MM.1S (cell line): Measurements from ENCODE around the gene DKK1.

Source experiments
- CTCF ChIP-seq: fragments of 300-600 bp; sonication (generic); IDR thresholded peaks from 2 replicates; pipeline ENCODE4 v1.5.1; 2016; ENCODE audit warnings: antibody characterized with exemption, low read length, mixed read lengths
- EZH2 ChIP-seq: fragments of 300-600 bp; sonication (generic); optimal IDR thresholded peaks from 2 replicates; pipeline ENCODE3; 2017; ENCODE audit warnings: low read depth, mild to moderate bottlenecking, antibody characterized with exemption, low read length, mixed read lengths
- EZH2phosphoT487 ChIP-seq: fragments of 300-600 bp; sonication (generic); IDR thresholded peaks from 2 replicates; pipeline ENCODE4 v1.6.1; 2018; ENCODE audit warnings: antibody characterized with exemption, low read length

DNA sequence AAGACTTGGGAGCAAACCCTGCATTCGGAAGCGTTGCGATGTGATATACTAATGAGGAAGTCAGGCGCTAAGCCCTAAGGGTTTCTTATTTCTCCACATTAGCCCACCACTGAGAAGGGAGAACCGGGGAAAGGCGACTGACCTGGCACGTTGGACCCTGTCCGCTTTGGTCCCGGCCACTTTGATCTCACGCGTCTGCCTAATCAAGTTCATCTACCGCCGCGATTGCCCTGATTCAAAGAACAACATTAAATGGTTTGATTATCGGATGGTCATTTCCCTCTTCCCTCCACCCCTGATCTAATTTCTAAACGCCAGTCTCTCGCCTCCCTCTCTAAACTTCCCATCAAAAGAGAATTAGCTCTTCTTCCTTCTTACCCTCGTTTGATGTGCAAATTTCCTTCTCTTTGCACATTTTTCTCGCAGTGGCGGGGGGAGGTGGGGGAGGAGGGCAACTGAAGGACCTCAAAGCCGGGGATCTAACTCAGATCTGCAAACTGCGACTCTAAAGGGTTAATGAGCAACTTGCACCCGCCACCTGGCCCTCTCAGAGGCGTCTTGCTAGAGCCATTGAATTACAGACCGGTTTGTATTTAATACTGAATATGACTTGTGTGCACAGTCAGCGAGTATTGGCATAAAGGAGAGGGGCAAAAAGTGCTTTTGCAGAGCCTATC lies 687 bp upstream of the DKK1 start:
- TF ChIP-seq CTCF = no peak
- no peak for TF ChIP-seq EZH2
- TF ChIP-seq EZH2phosphoT487 = no peak
